ENCODE results near the gene PALLD. TPM values are rescaled to one million over a fixed set of nuclear protein-coding genes. Genes with fewer than 3 reads are reported as not detected.
"Not testable (repeated sequence)": the region's sequence is repeated elsewhere in the genome, so short reads cannot be mapped to it uniquely, and the experiment has no call there.

The PALLD gene
- total RNA-seq, 1 experiment from 2014 or later: 18.3 TPM

DNA sequence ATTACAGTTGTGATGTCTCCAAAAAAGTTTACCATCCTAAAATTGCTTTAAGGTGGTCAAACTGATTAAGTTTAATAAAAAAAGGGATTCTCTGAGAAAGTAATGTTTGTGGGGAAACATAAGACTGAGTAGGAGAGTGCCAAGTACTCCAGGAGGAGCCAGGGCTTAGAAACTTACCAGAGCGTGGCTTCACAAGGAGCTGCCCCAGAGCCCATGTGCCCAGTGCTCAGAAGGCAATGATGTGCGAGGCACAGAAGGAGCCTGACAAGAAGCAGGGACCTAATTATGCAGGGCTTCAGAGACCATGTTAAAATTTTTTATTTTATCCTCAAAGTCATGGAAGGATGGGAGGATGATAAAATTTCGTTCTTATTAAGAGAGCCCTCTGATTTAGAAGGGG, 204.2 kb downstream of the PALLD start:
- Mint-ChIP-seq H3K36me3 (ENCODE audit: insufficient read depth in 1 of 3, low read depth in 3 of 3) (no peaks in the 10 kb centered on the region), H3K27ac (no peak overlapping the region), H3K27me3 (ENCODE audit: low read depth) (no peaks in the 10 kb centered on the region), H3K9me3 (no peaks in the 10 kb centered on the region), H3K4me3 (no peak overlapping the region), H3K4me1 (peaks cover 3 to 4% of the 10 kb centered on the region in 2 experiments; a peak in 2 of 4 replicates)
- H3K23me2 ChIP-seq (ENCODE audit: insufficient read length, low read depth, low read length, poor library complexity, severe bottlenecking): no peaks in the 10 kb centered on the region
- no peak for DNase-seq
- H2BK120ac ChIP-seq (ENCODE audit: low read depth, low read length, poor library complexity, severe bottlenecking): no peak overlapping the region
- no peaks in the 10 kb centered on the region for H3K79me1 ChIP-seq (ENCODE audit: insufficient read depth, low read depth, low read length, poor library complexity, severe bottlenecking)
- H2AK5ac ChIP-seq (ENCODE audit: insufficient read length, low read length): no peak overlapping the region
- WGBS (ENCODE audit: extremely low coverage, insufficient read length, low lambda C conversion rate): no CpG with 5 or more reads among the region's 3 CpGs
- no peak overlapping the region for H3K23ac ChIP-seq (ENCODE audit: insufficient read length, low read depth, low read length)
- no peak overlapping the region for H3K9ac ChIP-seq (ENCODE audit: extremely low read depth, insufficient read length, low read length)
- H4K91ac ChIP-seq (ENCODE audit: insufficient read length, low read depth, low read length): no peak overlapping the region
- no peak overlapping the region for H2BK12ac ChIP-seq (ENCODE audit: insufficient read length, low read depth, low read length)
- no peaks in the 10 kb centered on the region for H3K4me1 ChIP-seq (ENCODE audit: insufficient read depth, low read length)
- H3K14ac ChIP-seq (ENCODE audit: insufficient read depth, low read length): no peak overlapping the region
- H2BK20ac ChIP-seq (ENCODE audit: low read depth, low read length, poor library complexity, severe bottlenecking): no peak overlapping the region
- H4K20me1 ChIP-seq (ENCODE audit: control insufficient read depth, insufficient read depth, insufficient read length): no peaks in the 10 kb centered on the region
- no peaks in the 10 kb centered on the region for H3K27me3 ChIP-seq (ENCODE audit: insufficient read depth, low read length)
- no peak overlapping the region for H3T11ph ChIP-seq (ENCODE audit: low read length)
- H3K9me3 ChIP-seq (ENCODE audit: control insufficient read depth, low read depth, low read length): no peaks in the 10 kb centered on the region
- no peaks in the 10 kb centered on the region for H3K79me2 ChIP-seq (ENCODE audit: insufficient read depth, low read length)
- H2BK15ac ChIP-seq (ENCODE audit: low read depth, low read length): no peak overlapping the region
- no peak overlapping the region for H4K5ac ChIP-seq (ENCODE audit: insufficient read length, low read depth, low read length)
- H2AFZ ChIP-seq (ENCODE audit: low read length): no peak overlapping the region
- H3K4ac ChIP-seq (ENCODE audit: low read depth, low read length): no peak overlapping the region
- no peak overlapping the region for H3K18ac ChIP-seq (ENCODE audit: insufficient read length, low read depth, low read length)
- no peak overlapping the region for H2BK5ac ChIP-seq (ENCODE audit: insufficient read length, low read length)
- no peak overlapping the region for H3K4me2 ChIP-seq (ENCODE audit: insufficient read depth, insufficient read length, low read length)
- H4K8ac ChIP-seq (replicated peaks; ENCODE audit: insufficient read length, low read depth, low read length): no peak overlapping the region
- no peak overlapping the region for H3K27ac ChIP-seq (ENCODE audit: insufficient read length, low read depth, low read length)
- H3K56ac ChIP-seq (ENCODE audit: insufficient read length, low read depth, low read length): no peak overlapping the region
- TF ChIP-seq, protein P1, sequence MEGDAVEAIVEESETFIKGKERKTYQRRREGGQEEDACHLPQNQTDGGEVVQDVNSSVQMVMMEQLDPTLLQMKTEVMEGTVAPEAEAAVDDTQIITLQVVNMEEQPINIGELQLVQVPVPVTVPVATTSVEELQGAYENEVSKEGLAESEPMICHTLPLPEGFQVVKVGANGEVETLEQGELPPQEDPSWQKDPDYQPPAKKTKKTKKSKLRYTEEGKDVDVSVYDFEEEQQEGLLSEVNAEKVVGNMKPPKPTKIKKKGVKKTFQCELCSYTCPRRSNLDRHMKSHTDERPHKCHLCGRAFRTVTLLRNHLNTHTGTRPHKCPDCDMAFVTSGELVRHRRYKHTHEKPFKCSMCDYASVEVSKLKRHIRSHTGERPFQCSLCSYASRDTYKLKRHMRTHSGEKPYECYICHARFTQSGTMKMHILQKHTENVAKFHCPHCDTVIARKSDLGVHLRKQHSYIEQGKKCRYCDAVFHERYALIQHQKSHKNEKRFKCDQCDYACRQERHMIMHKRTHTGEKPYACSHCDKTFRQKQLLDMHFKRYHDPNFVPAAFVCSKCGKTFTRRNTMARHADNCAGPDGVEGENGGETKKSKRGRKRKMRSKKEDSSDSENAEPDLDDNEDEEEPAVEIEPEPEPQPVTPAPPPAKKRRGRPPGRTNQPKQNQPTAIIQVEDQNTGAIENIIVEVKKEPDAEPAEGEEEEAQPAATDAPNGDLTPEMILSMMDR (conservative IDR thresholded peaks at IDR 0.05): no peak

DNA sequence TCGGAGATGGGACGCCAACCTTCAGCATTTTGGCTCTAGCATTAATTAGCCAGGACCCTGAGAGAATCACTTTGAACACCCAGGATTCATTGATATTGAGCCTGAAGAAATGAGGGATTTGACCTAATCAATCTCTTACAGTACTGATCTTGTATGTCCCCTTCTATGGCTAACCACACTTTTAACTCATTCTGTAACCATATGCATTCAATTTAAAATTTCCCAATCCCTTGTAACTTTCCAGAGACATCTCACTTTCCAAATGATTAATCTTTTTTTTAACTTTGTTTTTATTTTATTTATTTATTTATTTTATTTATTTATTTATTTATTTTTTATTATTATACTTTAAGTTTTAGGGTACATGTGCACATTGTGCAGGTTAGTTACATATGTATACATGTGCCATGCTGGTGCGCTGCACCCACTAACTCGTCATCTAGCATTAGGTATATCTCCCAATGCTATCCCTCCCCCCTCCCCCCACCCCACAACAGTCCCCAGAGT, 205.8 kb downstream of the PALLD start:
- not testable (repeated sequence) for H3K27ac Mint-ChIP-seq; H3K4ac ChIP-seq (ENCODE audit: low read depth, low read length); H3K9me3 ChIP-seq (ENCODE audit: control insufficient read depth, low read depth, low read length); H3K9ac ChIP-seq (ENCODE audit: extremely low read depth, insufficient read length, low read length); H3K4me1 Mint-ChIP-seq; H3K36me3 Mint-ChIP-seq (ENCODE audit: insufficient read depth in 1 of 3, low read depth in 3 of 3); H3K18ac ChIP-seq (ENCODE audit: insufficient read length, low read depth, low read length); H4K8ac ChIP-seq (replicated peaks; ENCODE audit: insufficient read length, low read depth, low read length); H2BK20ac ChIP-seq (ENCODE audit: low read depth, low read length, poor library complexity, severe bottlenecking); H2BK120ac ChIP-seq (ENCODE audit: low read depth, low read length, poor library complexity, severe bottlenecking); H3K79me1 ChIP-seq (ENCODE audit: insufficient read depth, low read depth, low read length, poor library complexity, severe bottlenecking); H3K23me2 ChIP-seq (ENCODE audit: insufficient read length, low read depth, low read length, poor library complexity, severe bottlenecking); H3K23ac ChIP-seq (ENCODE audit: insufficient read length, low read depth, low read length); H3K27ac ChIP-seq (ENCODE audit: insufficient read length, low read depth, low read length); H4K20me1 ChIP-seq (ENCODE audit: control insufficient read depth, insufficient read depth, insufficient read length); H2AK5ac ChIP-seq (ENCODE audit: insufficient read length, low read length); H3T11ph ChIP-seq (ENCODE audit: low read length); H3K9me3 Mint-ChIP-seq; H2BK15ac ChIP-seq (ENCODE audit: low read depth, low read length); H3K56ac ChIP-seq (ENCODE audit: insufficient read length, low read depth, low read length); H4K91ac ChIP-seq (ENCODE audit: insufficient read length, low read depth, low read length); H3K27me3 Mint-ChIP-seq (ENCODE audit: low read depth); H3K4me3 Mint-ChIP-seq; H3K79me2 ChIP-seq (ENCODE audit: insufficient read depth, low read length); H2BK12ac ChIP-seq (ENCODE audit: insufficient read length, low read depth, low read length); H3K27me3 ChIP-seq (ENCODE audit: insufficient read depth, low read length); H4K5ac ChIP-seq (ENCODE audit: insufficient read length, low read depth, low read length); H3K4me2 ChIP-seq (ENCODE audit: insufficient read depth, insufficient read length, low read length); H2BK5ac ChIP-seq (ENCODE audit: insufficient read length, low read length); DNase-seq; H3K14ac ChIP-seq (ENCODE audit: insufficient read depth, low read length); H3K4me1 ChIP-seq (ENCODE audit: insufficient read depth, low read length); H2AFZ ChIP-seq (ENCODE audit: low read length)
- WGBS (ENCODE audit: extremely low coverage, insufficient read length, low lambda C conversion rate): no CpG with 5 or more reads among the region's 4 CpGs

Data from H9 (cell line).